HFFc6 (cell line): Measurements from ENCODE around the gene CCDC40. TPM values are rescaled to one million over a fixed set of nuclear protein-coding genes. Genes with fewer than 3 reads are reported as not detected.

Experiments
- DNase-seq: peaks from one replicate; pipeline ENCODE4 v3.0.0-alpha.2; 2018
- H3K27ac Mint-ChIP-seq: 2 replicates; pipeline ENCODE4 v1.8.0; 2020; ENCODE audit warnings: mild to moderate bottlenecking, mixed read lengths
- H3K27me3 Mint-ChIP-seq: 2 replicates; pipeline ENCODE4 v1.8.0; 2021; ENCODE audit warnings: mild to moderate bottlenecking, moderate library complexity, mixed read lengths; ENCODE audit not compliant: insufficient read depth
- H3K36me3 Mint-ChIP-seq: 2 replicates; pipeline ENCODE4 v1.8.0; 2021; ENCODE audit warnings: low read depth, mixed read lengths
- H3K4me1 Mint-ChIP-seq: 2 replicates; pipeline ENCODE4 v1.8.0; 2020; ENCODE audit warnings: low read depth, mixed read lengths
- H3K4me3 Mint-ChIP-seq: 2 replicates; pipeline ENCODE4 v1.8.0; 2020; ENCODE audit warnings: mild to moderate bottlenecking, moderate library complexity, mixed read lengths
- H3K9me3 Mint-ChIP-seq: 2 replicates; pipeline ENCODE4 v1.8.0; 2020; ENCODE audit warnings: mild to moderate bottlenecking, mixed read lengths
- long read RNA-seq: library from polyadenylated mRNA; unstranded; transcript quantifications from one replicate; pipeline ENCODE4 v2.0.0, GENCODE V29; 2019
- total RNA-seq, 6 experiments: library from RNA; stranded (reverse); fragmentation: NEBNext Ultra II Directional; extraction: Animal tissue kit (Norgen Biotek cat#: 25700); gene quantifications; 2 replicates in 1 of 6; 3 replicates in 5 of 6; pipeline ENCODE4 v1.2.3, GENCODE V29; 2021
- TF ChIP-seq, protein P1 (sequence below): fragments of 200-600 bp; sonication (generic); IDR thresholded peaks from 2 replicates; pipeline ENCODE4 v1.5.0; 2021; ENCODE audit warnings: antibody characterized with exemption, mild to moderate bottlenecking

Gene CCDC40, protein sequence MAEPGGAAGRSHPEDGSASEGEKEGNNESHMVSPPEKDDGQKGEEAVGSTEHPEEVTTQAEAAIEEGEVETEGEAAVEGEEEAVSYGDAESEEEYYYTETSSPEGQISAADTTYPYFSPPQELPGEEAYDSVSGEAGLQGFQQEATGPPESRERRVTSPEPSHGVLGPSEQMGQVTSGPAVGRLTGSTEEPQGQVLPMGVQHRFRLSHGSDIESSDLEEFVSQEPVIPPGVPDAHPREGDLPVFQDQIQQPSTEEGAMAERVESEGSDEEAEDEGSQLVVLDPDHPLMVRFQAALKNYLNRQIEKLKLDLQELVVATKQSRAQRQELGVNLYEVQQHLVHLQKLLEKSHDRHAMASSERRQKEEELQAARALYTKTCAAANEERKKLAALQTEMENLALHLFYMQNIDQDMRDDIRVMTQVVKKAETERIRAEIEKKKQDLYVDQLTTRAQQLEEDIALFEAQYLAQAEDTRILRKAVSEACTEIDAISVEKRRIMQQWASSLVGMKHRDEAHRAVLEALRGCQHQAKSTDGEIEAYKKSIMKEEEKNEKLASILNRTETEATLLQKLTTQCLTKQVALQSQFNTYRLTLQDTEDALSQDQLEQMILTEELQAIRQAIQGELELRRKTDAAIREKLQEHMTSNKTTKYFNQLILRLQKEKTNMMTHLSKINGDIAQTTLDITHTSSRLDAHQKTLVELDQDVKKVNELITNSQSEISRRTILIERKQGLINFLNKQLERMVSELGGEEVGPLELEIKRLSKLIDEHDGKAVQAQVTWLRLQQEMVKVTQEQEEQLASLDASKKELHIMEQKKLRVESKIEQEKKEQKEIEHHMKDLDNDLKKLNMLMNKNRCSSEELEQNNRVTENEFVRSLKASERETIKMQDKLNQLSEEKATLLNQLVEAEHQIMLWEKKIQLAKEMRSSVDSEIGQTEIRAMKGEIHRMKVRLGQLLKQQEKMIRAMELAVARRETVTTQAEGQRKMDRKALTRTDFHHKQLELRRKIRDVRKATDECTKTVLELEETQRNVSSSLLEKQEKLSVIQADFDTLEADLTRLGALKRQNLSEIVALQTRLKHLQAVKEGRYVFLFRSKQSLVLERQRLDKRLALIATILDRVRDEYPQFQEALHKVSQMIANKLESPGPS
- 1 to 10 TPM; 1.7 to 3.2 (median 2.1) TPM for total RNA-seq
- long read RNA-seq, partial matches to known transcripts: 0 of 1 reads
- long read RNA-seq, other reads (novel, unspliced or antisense): 1 of 1 reads

DNA sequence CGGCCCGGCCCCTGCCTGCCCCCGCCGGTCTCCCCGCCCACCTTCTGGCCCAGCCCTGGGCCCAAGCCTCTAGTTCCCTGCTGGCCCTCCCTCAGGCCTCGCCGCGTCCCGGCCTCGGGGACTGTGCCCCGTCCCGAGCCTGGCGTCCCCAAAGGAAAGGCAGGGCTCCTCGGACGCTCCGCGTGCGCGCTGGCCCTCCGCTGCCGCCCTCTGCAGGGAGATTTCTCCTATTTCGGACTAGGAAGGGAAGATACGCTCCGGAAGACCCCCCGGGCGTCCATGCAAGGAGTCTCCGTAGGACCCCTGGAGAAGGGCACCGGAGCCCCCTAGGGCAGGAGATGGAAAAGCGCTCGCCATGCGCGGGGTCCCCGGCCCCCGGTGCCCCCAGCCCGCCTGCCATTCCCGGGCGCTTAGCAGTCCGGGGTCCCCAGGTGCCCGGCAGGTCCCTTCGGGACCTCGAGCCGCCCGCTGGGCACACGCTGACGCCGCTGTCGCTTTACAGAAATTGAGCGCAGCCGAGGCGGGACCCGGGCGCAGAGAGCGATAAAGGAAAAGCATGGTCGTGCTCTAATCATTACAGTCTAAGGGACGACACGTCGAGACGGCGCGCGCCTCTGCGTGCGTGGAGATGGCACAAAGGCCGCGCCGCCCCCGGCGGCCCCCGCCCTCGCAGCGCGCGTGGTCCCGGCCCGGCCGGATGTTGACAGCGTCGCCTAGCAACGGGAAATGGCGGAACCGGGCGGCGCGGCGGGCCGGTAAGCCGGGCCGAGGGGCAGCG, at the start of gene CCDC40:
Gene CCDC40 (plus strand): TSS at position 706 of the 778 bp plus-strand sequence. CDS start 21 bp downstream, at position 727.
- peak within 1 kb of the TSS; percentile 94 for H3K27ac Mint-ChIP-seq
- no peaks in the 10 kb centered on the region for H3K9me3 Mint-ChIP-seq
- TF ChIP-seq, protein P1, sequence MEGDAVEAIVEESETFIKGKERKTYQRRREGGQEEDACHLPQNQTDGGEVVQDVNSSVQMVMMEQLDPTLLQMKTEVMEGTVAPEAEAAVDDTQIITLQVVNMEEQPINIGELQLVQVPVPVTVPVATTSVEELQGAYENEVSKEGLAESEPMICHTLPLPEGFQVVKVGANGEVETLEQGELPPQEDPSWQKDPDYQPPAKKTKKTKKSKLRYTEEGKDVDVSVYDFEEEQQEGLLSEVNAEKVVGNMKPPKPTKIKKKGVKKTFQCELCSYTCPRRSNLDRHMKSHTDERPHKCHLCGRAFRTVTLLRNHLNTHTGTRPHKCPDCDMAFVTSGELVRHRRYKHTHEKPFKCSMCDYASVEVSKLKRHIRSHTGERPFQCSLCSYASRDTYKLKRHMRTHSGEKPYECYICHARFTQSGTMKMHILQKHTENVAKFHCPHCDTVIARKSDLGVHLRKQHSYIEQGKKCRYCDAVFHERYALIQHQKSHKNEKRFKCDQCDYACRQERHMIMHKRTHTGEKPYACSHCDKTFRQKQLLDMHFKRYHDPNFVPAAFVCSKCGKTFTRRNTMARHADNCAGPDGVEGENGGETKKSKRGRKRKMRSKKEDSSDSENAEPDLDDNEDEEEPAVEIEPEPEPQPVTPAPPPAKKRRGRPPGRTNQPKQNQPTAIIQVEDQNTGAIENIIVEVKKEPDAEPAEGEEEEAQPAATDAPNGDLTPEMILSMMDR: peak; percentile 34
- H3K36me3 Mint-ChIP-seq: no peaks in the 10 kb centered on the region
- DNase-seq: peak; percentile 71
- H3K27me3 Mint-ChIP-seq: peaks cover 1% of the 10 kb centered on the region
- H3K4me1 Mint-ChIP-seq: peaks cover 21% of the 10 kb centered on the region
- peak within 1 kb of the TSS; percentile 90 for H3K4me3 Mint-ChIP-seq

DNA sequence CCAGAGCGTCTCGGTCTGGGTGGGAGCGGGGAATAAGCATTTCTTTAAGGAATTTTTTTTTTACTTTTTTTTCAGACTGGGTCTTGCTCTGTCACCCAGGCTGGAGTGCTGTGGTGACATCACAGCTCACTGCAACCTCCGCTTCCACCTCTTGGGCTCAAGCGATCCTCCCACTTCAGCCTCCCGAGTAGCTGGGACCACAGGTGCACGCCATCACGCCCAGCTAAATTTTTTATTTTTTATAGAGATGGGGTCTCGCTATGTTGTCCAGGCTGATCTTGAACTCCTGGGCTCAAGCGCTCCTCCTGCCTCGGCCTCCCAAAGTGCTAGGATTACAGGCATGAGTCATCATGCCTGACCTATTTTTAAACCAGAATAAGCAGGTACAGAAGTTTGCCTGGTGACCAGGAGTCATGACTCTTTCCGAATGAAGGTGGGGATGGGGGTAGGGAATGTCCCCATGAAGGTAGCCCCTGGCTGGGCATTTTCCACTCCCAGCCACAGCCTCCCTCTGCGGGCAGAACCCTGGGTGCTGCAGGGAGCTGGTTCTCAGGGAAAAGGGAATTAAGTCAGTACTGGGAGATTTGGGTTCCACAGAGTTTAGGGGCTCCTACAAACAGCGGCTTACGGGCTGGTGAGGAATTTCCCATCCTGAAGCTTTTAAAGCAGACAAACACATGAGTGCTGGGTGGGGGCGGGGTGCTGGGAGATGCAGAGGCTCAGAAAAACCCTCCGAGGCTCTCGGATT, 49.1 kb upstream of the CCDC40 start:
- no peak for DNase-seq
- TF ChIP-seq, protein P1: no peak
- Mint-ChIP-seq H3K27ac (peak overlapping the region; percentile 87), H3K9me3 (no peaks in the 10 kb centered on the region), H3K4me1 (peaks cover 29% of the 10 kb centered on the region), H3K36me3 (no peaks in the 10 kb centered on the region), H3K27me3 (no peaks in the 10 kb centered on the region; the same call in none of the 2 replicates), H3K4me3 (peak overlapping the region; percentile 81)

DNA sequence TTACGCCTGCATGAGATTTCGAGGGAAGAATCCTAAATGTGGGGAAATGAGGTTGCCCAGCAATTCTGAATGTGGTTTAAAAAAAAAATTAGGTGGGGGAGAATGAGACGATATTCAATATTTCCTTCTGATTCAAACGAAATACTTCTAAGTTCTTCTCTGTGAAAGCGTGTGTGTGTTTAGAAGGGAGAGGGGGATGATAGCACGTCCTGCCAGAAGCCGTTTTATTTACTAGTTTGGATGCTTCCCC, 48.6 kb upstream of the CCDC40 start:
- Mint-ChIP-seq H3K36me3 (no peaks in the 10 kb centered on the region), H3K27ac (peak overlapping the region; percentile 87), H3K4me3 (peak overlapping the region; percentile 81), H3K4me1 (peaks cover 34% of the 10 kb centered on the region), H3K9me3 (no peaks in the 10 kb centered on the region), H3K27me3 (no peaks in the 10 kb centered on the region; the same call in none of the 2 replicates)
- TF ChIP-seq, protein P1: no peak
- DNase-seq: no peak

DNA sequence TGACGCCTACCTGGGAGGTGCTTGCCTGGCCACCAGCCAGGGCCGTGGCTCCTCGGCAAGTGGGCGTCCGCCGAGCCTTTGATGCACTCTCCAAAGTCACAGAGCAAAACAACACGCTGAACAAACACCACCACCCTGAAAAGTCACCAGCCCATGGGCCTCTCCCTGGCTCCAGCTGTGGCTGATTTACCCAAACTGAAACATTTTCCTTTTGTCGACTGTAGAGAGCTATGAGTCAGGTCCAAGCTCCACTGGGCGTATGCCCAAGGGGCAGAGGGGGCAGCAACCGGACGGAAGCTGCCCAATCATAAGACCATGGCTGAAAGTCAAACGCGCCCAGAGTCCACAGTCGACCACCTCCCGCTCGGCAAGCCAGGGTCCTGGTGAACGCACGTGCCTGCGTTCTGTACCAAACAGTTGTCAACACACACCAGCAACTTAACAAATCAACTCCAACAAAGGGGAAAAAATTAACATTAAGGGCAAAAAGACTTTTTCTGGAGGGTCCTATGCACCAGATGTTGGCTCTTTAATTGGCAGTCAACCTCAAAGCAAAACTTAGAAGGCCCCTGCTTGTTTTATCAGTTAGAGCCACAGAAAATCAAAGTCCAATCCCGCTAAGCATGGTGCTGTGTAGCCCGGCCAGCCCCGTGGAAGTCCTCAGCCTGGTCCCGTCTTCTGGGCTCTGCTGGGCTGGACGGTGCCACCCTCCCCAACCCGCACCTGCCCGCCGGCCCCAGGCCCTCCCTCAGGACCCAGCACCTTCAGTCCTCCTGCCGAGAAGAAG, 48.1 kb upstream of the CCDC40 start:
- peaks cover 37% of the 10 kb centered on the region for H3K4me1 Mint-ChIP-seq
- DNase-seq: peak; percentile 70
- H3K4me3 Mint-ChIP-seq: peak overlapping the region; percentile 81
- peak overlapping the region; percentile 87 for H3K27ac Mint-ChIP-seq
- H3K36me3 Mint-ChIP-seq: no peaks in the 10 kb centered on the region
- no peaks in the 10 kb centered on the region for H3K9me3 Mint-ChIP-seq
- TF ChIP-seq, protein P1: no peak
- no peaks in the 10 kb centered on the region; the same call in none of the 2 replicates for H3K27me3 Mint-ChIP-seq
